AG04450 (cell line): ENCODE data around the gene SLC16A11. TPM values are rescaled to one million over a fixed set of nuclear protein-coding genes. Genes with fewer than 3 reads are reported as not detected.

Source experiments
- CTCF ChIA-PET: fragments of 300-600, 350-600 bp; formaldehyde crosslinking; extraction: SDS; loops from one replicate; lab custom pipeline; 2022; ENCODE audit warnings: antibody characterized with exemption, inconsistent platforms; lab: Charles Lee
- POLR2A ChIA-PET: fragments of 350-600 bp; formaldehyde crosslinking; extraction: SDS; loops from one replicate; lab custom pipeline; 2021; ENCODE audit warnings: antibody characterized with exemption, inconsistent platforms; lab: Yijun Ruan, JAX
- DNase-seq: peaks from one replicate; pipeline ENCODE4 v3.0.0-alpha.2; 2011; ENCODE audit warnings: low read depth, low spot score
- H3K27ac ChIP-seq: one replicate; pipeline ENCODE4 v1.5.1; 2012; ENCODE audit warnings: low read depth, low read length, control low read depth
- H3K27me3 ChIP-seq: one replicate; pipeline ENCODE4 v1.6.0; 2012; ENCODE audit warnings: low read length; ENCODE audit not compliant: control insufficient read depth, insufficient read depth
- H3K4me3 ChIP-seq: 2 replicates; pipeline ENCODE4 v1.5.1; 2011; ENCODE audit warnings: mild to moderate bottlenecking, low read depth, low read length, control low read depth
- H3K9me3 ChIP-seq: 2 replicates; pipeline ENCODE4 v1.5.1; 2012; ENCODE audit warnings: low read length; ENCODE audit not compliant: control insufficient read depth, insufficient read depth
- polyA plus RNA-seq: library from polyadenylated mRNA; depleted of rRNA; stranded (reverse); fragments of >200 nt; gene quantifications from 2 replicates; pipeline ENCODE4 v1.2.3, GENCODE V29; 2011
- TF ChIP-seq, protein P1 (sequence below): IDR thresholded peaks from 2 replicates; pipeline ENCODE4 v1.5.1; 2011; ENCODE audit warnings: low read depth, low read length, control low read depth, inconsistent platforms

Gene SLC16A11
- polyA plus RNA-seq, 1 experiment = not detected

DNA sequence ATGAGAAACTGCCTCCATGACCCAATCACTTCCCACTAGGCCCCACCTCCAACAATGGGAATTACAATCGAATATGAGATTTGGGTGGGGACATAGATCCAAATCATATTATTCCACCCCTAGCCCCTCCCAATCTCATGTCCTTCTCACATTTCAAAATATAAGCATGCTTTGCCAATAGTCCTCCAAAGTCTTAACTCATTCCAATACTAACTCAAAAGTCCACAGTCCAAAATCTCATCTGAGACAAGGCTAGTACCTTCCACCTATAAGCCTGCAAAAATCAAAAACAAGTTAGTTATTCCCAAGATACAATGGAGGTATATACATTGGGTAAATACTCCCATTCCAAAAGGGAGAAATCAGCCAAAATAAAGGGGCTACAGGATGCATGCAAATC is 23.3 kb upstream of the SLC16A11 start:
- Histone ChIP-seq H3K27ac (no peak overlapping the region), H3K27me3 (peaks cover 27% of the 10 kb centered on the region), H3K4me3 (no peak overlapping the region), H3K9me3 (peaks cover 7% of the 10 kb centered on the region; the same call in 1 of the 2 replicates)
- TF ChIP-seq, protein P1, sequence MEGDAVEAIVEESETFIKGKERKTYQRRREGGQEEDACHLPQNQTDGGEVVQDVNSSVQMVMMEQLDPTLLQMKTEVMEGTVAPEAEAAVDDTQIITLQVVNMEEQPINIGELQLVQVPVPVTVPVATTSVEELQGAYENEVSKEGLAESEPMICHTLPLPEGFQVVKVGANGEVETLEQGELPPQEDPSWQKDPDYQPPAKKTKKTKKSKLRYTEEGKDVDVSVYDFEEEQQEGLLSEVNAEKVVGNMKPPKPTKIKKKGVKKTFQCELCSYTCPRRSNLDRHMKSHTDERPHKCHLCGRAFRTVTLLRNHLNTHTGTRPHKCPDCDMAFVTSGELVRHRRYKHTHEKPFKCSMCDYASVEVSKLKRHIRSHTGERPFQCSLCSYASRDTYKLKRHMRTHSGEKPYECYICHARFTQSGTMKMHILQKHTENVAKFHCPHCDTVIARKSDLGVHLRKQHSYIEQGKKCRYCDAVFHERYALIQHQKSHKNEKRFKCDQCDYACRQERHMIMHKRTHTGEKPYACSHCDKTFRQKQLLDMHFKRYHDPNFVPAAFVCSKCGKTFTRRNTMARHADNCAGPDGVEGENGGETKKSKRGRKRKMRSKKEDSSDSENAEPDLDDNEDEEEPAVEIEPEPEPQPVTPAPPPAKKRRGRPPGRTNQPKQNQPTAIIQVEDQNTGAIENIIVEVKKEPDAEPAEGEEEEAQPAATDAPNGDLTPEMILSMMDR = no peak
- DNase-seq = no peak
- CTCF ChIA-PET = no interaction called here
- POLR2A ChIA-PET = no interaction called here

DNA sequence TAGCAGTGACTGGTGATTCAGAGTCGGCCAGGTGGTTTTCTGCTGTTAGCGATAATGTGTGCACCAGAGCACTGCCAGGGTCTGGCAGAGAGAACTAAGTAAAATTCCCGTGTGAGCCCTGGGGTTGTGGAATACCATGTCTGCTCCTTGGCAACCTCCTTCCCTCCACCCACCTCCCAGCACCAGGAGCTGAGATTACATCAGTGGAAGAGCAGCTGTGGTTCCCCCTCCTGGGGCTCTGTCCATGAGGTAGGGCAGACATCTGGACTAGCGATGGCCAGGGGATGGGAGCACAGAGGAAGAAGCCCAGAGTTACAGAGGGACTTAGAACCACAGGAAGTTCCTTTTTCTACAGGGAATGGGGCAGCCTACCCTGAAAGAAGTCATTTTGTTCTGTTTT is 20.4 kb upstream of the SLC16A11 start:
- POLR2A ChIA-PET = no interaction called here
- Histone ChIP-seq H3K27ac (no peak overlapping the region), H3K27me3 (peaks cover 19% of the 10 kb centered on the region), H3K9me3 (peaks cover 7% of the 10 kb centered on the region; the same call in 1 of the 2 replicates), H3K4me3 (no peak overlapping the region)
- TF ChIP-seq, protein P1 = no peak
- DNase-seq = no peak
- CTCF ChIA-PET = no interaction called here

DNA sequence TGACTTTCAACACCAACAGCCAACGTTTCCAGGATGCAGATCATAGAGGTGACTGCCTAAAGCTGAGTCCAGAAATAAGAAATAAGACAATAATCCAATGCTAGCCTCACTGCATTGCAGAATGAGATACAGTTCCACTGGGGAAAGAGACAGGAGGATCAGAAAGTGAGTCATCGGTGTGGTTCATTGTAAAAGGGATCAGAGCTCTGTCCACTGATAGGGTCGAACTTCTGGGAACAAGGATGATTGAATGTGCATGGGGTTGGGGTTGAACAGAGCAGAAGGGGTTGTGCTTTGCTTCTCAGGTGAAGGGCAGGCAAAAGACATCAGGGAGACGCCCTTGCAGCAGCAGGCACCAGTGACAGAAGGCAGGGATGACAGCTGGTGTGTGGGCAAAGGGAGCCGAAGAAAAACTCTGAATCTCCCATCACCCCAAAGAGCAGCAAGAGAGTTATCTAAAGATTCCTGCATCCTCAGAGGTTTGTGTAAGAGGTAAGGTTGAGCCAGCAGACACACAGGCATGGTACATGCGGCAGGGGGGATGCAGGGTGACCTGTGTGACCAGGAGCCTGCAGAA is 19.7 kb upstream of the SLC16A11 start:
- TF ChIP-seq, protein P1 = no peak
- POLR2A ChIA-PET = no interaction called here
- no peak overlapping the region for H3K4me3 ChIP-seq
- H3K9me3 ChIP-seq = peaks cover 7% of the 10 kb centered on the region; the same call in 1 of the 2 replicates
- CTCF ChIA-PET = interaction anchor here (1.0 to 1.2 kb wide), 2 partner anchors 18 to 114 kb away, joined by 4 read pairs; no protein-coding TSS in a partner anchor
- H3K27ac ChIP-seq = no peak overlapping the region
- peaks cover 16% of the 10 kb centered on the region for H3K27me3 ChIP-seq
- DNase-seq = no peak

DNA sequence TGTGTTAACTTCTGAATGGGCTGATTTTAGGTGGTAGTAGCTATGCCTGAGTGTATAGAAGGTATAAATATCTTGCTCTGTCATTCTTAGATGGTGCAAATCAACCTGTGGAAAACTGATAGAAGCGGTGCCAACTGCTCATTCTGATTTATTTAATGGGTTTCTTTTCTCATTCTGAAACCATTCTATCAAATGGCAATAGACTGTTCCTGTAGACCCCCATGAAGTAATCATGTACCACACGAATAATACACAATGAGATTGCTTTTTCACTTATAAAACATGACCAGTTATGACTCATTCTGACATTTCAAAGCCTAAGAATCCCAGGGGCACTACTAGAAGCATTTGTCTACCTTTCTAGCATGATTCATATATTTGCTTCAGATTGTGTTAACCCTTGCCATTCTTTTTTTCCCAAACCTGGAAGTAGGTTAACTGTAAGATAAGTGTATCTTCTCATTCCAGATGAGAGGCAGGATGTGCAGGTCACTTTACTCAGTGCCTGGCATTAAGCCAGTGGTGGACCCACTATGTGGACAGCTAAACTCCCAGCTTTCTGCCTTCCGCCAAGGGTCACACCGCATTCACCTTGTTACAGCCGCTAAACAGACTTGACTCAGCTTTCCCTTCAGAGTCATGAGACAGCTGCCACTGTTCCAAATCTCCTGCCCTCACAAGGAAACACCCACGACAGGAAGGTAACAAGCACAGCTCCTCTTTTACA is 16.4 kb upstream of the SLC16A11 start:
- CTCF ChIA-PET = interaction anchor here (0.8 to 1.9 kb wide), 3 partner anchors 15 to 77 kb away, joined by 3 to 6 read pairs (median 3); no protein-coding TSS in a partner anchor
- POLR2A ChIA-PET = no interaction called here
- TF ChIP-seq, protein P1 = no peak
- DNase-seq = no peak
- no peak overlapping the region for H3K27ac ChIP-seq
- H3K27me3 ChIP-seq = peaks cover 8% of the 10 kb centered on the region
- no peak overlapping the region for H3K4me3 ChIP-seq
- H3K9me3 ChIP-seq = no peaks in the 10 kb centered on the region

DNA sequence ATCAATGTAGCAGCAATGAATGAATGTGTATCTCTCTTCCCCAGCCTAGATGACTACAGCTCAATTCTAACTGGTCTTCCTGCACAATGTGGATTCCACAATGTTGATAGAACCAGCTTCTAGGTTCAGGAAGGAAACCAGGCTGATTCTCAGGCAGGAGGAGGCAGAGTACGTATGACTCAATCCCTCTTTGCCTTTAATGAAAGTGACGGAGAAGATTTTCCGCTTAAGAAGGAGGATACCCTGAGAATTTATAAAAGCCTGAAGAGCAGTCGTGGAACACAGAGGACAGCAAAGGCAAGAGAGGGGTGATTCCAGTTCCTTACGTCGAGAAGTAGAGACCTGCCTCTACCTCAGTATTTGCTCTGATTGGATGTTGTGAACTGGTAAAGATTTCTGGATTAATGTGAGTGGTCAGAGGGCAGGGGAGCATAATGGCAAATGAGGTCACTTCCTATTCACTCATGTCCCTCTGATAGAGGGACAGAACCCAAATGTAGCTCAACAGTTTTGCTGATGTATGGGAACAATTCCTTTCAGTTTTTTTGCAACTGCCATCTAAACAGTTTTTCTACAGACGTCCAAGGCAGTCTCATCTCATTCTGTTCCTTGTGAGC is 15.0 kb upstream of the SLC16A11 start:
- DNase-seq = no peak

More for the DNA sequence above, 15.0 kb upstream of the SLC16A11 start:
- no peaks in the 10 kb centered on the region for H3K9me3 ChIP-seq
- POLR2A ChIA-PET = no interaction called here
- no peak overlapping the region for H3K4me3 ChIP-seq
- CTCF ChIA-PET = interaction anchor here (0.5 to 1.9 kb wide), 4 partner anchors 13 to 78 kb away, joined by 5 to 11 read pairs (median 6); no protein-coding TSS in a partner anchor
- H3K27ac ChIP-seq = no peak overlapping the region
- TF ChIP-seq, protein P1 = no peak
- peaks cover 5% of the 10 kb centered on the region for H3K27me3 ChIP-seq
